ENCODE data around the gene SND1. TPM values are rescaled to one million over a fixed set of nuclear protein-coding genes. Genes with fewer than 3 reads are reported as not detected.

SND1 gene
- total and polyA plus RNA-seq, 5 donors from 2014 or later: 84.4 to 121 (median 86.9) TPM

- Mint-ChIP-seq H3K9me3 (no peaks in the 10 kb centered on the region), H3K27me3 (no peaks in the 10 kb centered on the region), H3K4me3 (no peak overlapping the region), H3K4me1 (peaks cover 15 to 38% (median 19%) of the 10 kb centered on the region in 4 donors), H3K36me3 (peaks cover 36% of the 10 kb centered on the region), H3K27ac (no peak overlapping the region)
- ATAC-seq (ENCODE audit: low read depth in 2 of 2): no peak
- H3K4me1 ChIP-seq (ENCODE audit: control insufficient read depth, insufficient read depth, low read length, poor library complexity, severe bottlenecking): no peaks in the 10 kb centered on the region
- no peaks in the 10 kb centered on the region for H3K27me3 ChIP-seq (ENCODE audit: control insufficient read depth, insufficient read depth, low read length)
- H3K4me3 ChIP-seq (ENCODE audit: low read depth, low read length): no peak overlapping the region
- no peaks in the 10 kb centered on the region for H3K9me3 ChIP-seq (ENCODE audit: control insufficient read depth in 2 of 2, low read length in 2 of 2)
- H3K27ac ChIP-seq (ENCODE audit: insufficient read depth, low read length, poor library complexity, severe bottlenecking): no peak overlapping the region
- H3K36me3 ChIP-seq (ENCODE audit: control insufficient read depth, insufficient read depth, low read length): peaks cover 26% of the 10 kb centered on the region
- no peak for DNase-seq
Observed at GRCh38 chr7:127810113-127810512, 158.1 kb downstream of the SND1 start.

DNA sequence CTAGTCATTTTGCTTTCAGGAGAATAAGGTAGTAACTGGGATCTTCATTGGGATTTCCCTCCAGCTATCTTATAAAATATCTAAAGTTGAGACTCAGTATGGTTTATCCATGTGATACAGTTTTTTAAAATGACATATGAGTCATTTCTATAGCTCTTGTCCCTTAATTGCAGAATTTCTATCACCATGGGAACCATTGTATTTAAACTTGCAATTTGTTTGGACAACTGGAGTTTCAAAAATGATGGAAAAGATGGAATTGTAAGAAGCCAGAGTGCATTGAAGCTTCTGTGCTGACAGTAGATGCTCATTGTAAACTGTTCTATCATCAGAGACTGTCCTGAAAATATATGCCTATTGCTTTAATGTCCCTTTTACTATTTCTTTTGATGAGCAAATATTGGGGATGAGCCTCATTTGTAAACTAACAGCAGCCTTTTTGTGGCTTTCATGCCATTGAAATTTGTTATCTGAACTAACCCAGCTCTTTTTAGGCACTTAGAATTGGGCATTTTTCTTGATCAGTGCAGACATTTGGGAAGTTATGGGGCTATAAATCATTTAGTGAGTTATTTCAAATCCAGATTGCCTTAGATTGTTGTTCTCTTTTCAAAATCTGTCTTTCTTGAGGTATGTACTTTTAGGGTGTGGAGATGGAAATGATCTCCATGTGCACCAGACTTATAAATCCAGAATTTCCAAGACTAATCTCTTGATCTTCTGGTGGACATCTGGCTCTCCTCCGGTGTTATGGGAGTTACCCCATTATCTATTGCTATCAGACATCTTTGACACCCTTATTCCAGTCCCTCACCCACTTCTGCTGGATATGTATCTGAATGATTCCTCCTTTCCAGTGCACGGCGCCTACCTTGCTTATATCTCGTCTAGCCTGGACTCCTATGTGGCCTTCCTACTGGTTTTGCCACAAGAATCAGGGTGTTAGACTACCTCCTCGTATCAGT lies 159.0 kb downstream of the SND1 start:
- no peaks in the 10 kb centered on the region for H3K27me3 Mint-ChIP-seq
- no peaks in the 10 kb centered on the region for H3K9me3 ChIP-seq (ENCODE audit: control insufficient read depth in 2 of 2, low read length in 2 of 2)
- DNase-seq (no peak), ATAC-seq (ENCODE audit: low read depth in 2 of 2) (no peak)
- H3K36me3 Mint-ChIP-seq: peaks cover 32% of the 10 kb centered on the region
- peaks cover 15 to 40% (median 23%) of the 10 kb centered on the region in 4 donors for H3K4me1 Mint-ChIP-seq
- no peaks in the 10 kb centered on the region for H3K9me3 Mint-ChIP-seq
- no peak overlapping the region for H3K4me3 ChIP-seq (ENCODE audit: low read depth, low read length)
- H3K27me3 ChIP-seq (ENCODE audit: control insufficient read depth, insufficient read depth, low read length): no peaks in the 10 kb centered on the region
- H3K27ac Mint-ChIP-seq: peak overlapping the region in 2 of 3 donors; percentile 32 to 33
- no peak overlapping the region for H3K4me3 Mint-ChIP-seq
- H3K36me3 ChIP-seq (ENCODE audit: control insufficient read depth, insufficient read depth, low read length): peaks cover 26% of the 10 kb centered on the region
- H3K4me1 ChIP-seq (ENCODE audit: control insufficient read depth, insufficient read depth, low read length, poor library complexity, severe bottlenecking): no peaks in the 10 kb centered on the region
- H3K27ac ChIP-seq (ENCODE audit: insufficient read depth, low read length, poor library complexity, severe bottlenecking): no peak overlapping the region

DNA sequence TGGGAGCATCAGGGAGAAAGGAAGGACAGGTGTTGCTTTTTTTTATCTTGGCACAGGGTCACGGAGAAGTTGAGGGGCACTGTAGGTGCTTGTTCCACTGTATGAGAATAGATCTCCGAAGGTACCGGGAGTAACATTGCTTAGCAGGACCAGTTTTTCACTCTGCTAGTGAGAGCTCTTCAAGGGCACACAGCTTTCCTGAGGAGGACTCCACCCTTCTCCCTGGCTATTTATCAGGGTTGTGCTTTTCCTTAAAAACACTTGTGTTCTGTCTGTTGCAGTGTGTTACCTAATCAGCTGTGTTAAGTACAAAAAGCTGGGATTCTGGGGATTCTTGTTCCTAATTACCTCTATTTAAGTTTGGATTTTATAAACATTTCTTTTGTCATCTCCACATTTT lies 160.5 kb downstream of the SND1 start:
- Histone ChIP-seq H3K27me3 (ENCODE audit: control insufficient read depth, insufficient read depth, low read length) (no peaks in the 10 kb centered on the region), H3K27ac (ENCODE audit: insufficient read depth, low read length, poor library complexity, severe bottlenecking) (no peak overlapping the region), H3K36me3 (ENCODE audit: control insufficient read depth, insufficient read depth, low read length) (peaks cover 23% of the 10 kb centered on the region), H3K9me3 (ENCODE audit: control insufficient read depth in 2 of 2, low read length in 2 of 2) (no peaks in the 10 kb centered on the region), H3K4me1 (ENCODE audit: control insufficient read depth, insufficient read depth, low read length, poor library complexity, severe bottlenecking) (no peaks in the 10 kb centered on the region), H3K4me3 (ENCODE audit: low read depth, low read length) (no peak overlapping the region)
- Mint-ChIP-seq H3K9me3 (no peaks in the 10 kb centered on the region), H3K4me1 (peaks cover 9 to 41% (median 26%) of the 10 kb centered on the region in 4 donors), H3K4me3 (no peak overlapping the region), H3K27ac (no peak overlapping the region), H3K27me3 (no peaks in the 10 kb centered on the region), H3K36me3 (peaks cover 27% of the 10 kb centered on the region)
- ATAC-seq (ENCODE audit: low read depth in 2 of 2) (no peak), DNase-seq (no peak)

- Histone ChIP-seq H3K36me3 (ENCODE audit: control insufficient read depth, insufficient read depth, low read length) (peaks cover 9% of the 10 kb centered on the region), H3K4me1 (ENCODE audit: control insufficient read depth, insufficient read depth, low read length, poor library complexity, severe bottlenecking) (no peaks in the 10 kb centered on the region), H3K27me3 (ENCODE audit: control insufficient read depth, insufficient read depth, low read length) (no peaks in the 10 kb centered on the region), H3K4me3 (ENCODE audit: low read depth, low read length) (no peak overlapping the region), H3K9me3 (ENCODE audit: control insufficient read depth in 2 of 2, low read length in 2 of 2) (no peaks in the 10 kb centered on the region), H3K27ac (ENCODE audit: insufficient read depth, low read length, poor library complexity, severe bottlenecking) (no peak overlapping the region)
- Mint-ChIP-seq H3K9me3 (no peaks in the 10 kb centered on the region), H3K4me3 (no peak overlapping the region), H3K27ac (no peak overlapping the region), H3K27me3 (no peaks in the 10 kb centered on the region), H3K4me1 (peaks cover 9 to 47% (median 35%) of the 10 kb centered on the region in 4 donors), H3K36me3 (peaks cover 25% of the 10 kb centered on the region)
- DNase-seq: no peak
- no peak for ATAC-seq (ENCODE audit: low read depth in 2 of 2)
Observed at GRCh38 chr7:127813991-127814541, 162.1 kb downstream of the SND1 start.

DNA sequence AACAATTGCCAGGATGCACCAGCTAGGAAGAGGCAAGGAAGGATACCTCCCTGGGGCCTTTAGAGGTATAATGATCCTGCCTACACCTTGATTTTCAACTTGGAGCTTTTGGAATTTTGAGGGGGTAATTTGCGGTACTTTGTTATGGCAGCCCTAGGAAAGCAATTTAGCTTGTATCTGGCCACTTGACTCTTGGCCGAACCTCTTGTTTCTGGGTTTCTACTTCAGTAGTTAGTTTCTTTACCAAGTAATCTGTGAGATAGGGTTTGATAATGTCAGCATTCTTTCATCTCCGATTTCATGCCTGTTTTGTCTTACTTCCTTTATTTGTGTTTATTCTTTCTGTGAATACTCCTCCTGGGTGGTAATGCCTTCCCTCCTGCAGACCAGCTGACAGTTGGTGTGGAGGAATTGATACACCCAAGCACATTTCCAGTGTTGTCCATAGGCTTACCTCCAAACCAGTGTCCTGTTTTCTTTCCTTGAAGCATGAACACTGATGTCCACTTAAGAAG lies 163.7 kb downstream of the SND1 start:
- ATAC-seq (ENCODE audit: low read depth in 2 of 2) (no peak), DNase-seq (no peak)
- Mint-ChIP-seq H3K27ac (no peak overlapping the region), H3K9me3 (no peaks in the 10 kb centered on the region), H3K27me3 (no peaks in the 10 kb centered on the region), H3K36me3 (peaks cover 22% of the 10 kb centered on the region), H3K4me1 (peaks cover 9 to 56% (median 46%) of the 10 kb centered on the region in 4 donors), H3K4me3 (no peak overlapping the region)
- Histone ChIP-seq H3K27ac (ENCODE audit: insufficient read depth, low read length, poor library complexity, severe bottlenecking) (no peak overlapping the region), H3K9me3 (ENCODE audit: control insufficient read depth in 2 of 2, low read length in 2 of 2) (no peaks in the 10 kb centered on the region), H3K4me3 (ENCODE audit: low read depth, low read length) (no peak overlapping the region), H3K36me3 (ENCODE audit: control insufficient read depth, insufficient read depth, low read length) (no peaks in the 10 kb centered on the region), H3K4me1 (ENCODE audit: control insufficient read depth, insufficient read depth, low read length, poor library complexity, severe bottlenecking) (peaks cover 4% of the 10 kb centered on the region), H3K27me3 (ENCODE audit: control insufficient read depth, insufficient read depth, low read length) (no peaks in the 10 kb centered on the region)

DNA sequence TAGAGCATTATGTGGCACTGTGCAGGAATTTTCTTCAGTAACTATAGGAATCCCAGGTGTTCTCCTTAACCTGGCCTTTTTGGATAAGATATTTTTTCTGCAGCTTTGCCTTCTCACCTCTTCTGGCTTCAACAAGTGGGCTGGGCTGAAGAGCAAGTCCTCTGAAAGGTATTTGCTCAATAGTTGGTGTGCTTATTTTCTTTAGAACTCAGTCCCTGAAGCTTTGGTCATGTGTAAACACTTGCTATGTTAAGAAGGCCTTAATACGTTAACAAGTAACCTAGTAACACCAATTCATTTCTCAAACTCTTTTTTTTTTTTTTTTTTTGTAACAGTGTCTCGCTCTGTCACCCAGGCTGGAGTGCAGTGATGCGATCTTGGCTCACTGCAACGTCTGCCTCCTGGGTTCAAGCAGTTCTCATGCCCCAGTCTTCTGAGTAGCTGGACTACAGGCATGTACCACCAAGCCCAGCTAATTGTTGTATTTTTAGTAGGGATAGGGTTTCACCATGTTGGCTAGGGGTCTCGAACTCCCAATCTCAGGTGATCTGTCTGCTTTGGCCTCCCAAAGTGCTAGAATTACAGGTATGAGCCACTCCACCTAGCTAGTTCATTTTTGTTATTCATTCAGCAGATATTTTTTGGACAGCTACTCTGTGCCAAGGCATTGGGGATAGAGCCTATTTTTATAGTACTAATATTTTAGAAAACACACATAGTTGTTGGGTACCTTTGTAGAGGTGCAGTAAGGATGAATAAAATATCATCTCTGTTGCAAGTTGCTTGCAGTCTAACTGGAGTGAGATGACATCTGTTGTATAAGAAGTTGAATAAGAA lies 164.6 kb downstream of the SND1 start:
- H3K4me3 Mint-ChIP-seq: peak overlapping the region in 1 of 4 donors; percentile 49
- no peak overlapping the region for H3K27ac Mint-ChIP-seq
- ATAC-seq (ENCODE audit: low read depth in 2 of 2) (no peak), DNase-seq (no peak)
- peaks cover 9 to 55% (median 47%) of the 10 kb centered on the region in 4 donors for H3K4me1 Mint-ChIP-seq
- H3K9me3 Mint-ChIP-seq: no peaks in the 10 kb centered on the region
- H3K4me3 ChIP-seq (ENCODE audit: low read depth, low read length): no peak overlapping the region
- H3K27me3 Mint-ChIP-seq: no peaks in the 10 kb centered on the region
- H3K4me1 ChIP-seq (ENCODE audit: control insufficient read depth, insufficient read depth, low read length, poor library complexity, severe bottlenecking): peaks cover 4% of the 10 kb centered on the region
- no peak overlapping the region for H3K27ac ChIP-seq (ENCODE audit: insufficient read depth, low read length, poor library complexity, severe bottlenecking)
- H3K36me3 Mint-ChIP-seq: peaks cover 18% of the 10 kb centered on the region
- no peaks in the 10 kb centered on the region for H3K9me3 ChIP-seq (ENCODE audit: control insufficient read depth in 2 of 2, low read length in 2 of 2)
- no peaks in the 10 kb centered on the region for H3K36me3 ChIP-seq (ENCODE audit: control insufficient read depth, insufficient read depth, low read length)
- no peaks in the 10 kb centered on the region for H3K27me3 ChIP-seq (ENCODE audit: control insufficient read depth, insufficient read depth, low read length)

DNA sequence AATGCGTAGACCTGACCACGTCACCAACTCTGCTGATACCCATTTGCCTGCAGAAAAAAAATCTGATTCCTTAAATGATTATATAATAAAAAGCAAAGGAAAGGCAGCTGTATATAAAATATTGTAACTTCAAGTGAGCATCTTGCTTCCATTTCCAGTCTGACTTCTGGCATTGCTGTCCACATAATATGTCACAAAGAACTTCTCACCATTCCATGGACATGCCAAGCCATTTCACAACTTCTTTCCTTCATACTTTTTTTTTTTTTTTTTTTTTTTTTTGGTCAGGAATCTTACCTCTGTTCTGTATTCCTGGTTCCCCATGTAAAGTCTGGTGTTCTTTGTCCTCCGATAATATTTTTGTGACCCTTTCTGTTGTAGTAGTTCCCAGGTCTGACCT lies 165.5 kb downstream of the SND1 start:
- ATAC-seq (ENCODE audit: low read depth in 2 of 2) (no peak), DNase-seq (no peak)
- Mint-ChIP-seq H3K36me3 (peaks cover 18% of the 10 kb centered on the region), H3K27me3 (no peaks in the 10 kb centered on the region), H3K4me1 (peaks cover 4 to 51% (median 46%) of the 10 kb centered on the region in 4 donors), H3K4me3 (peak overlapping the region in 1 of 4 donors; percentile 10), H3K27ac (no peak overlapping the region), H3K9me3 (no peaks in the 10 kb centered on the region)
- Histone ChIP-seq H3K9me3 (ENCODE audit: control insufficient read depth in 2 of 2, low read length in 2 of 2) (no peaks in the 10 kb centered on the region), H3K36me3 (ENCODE audit: control insufficient read depth, insufficient read depth, low read length) (no peaks in the 10 kb centered on the region), H3K4me1 (ENCODE audit: control insufficient read depth, insufficient read depth, low read length, poor library complexity, severe bottlenecking) (peaks cover 4% of the 10 kb centered on the region), H3K27me3 (ENCODE audit: control insufficient read depth, insufficient read depth, low read length) (no peaks in the 10 kb centered on the region), H3K27ac (ENCODE audit: insufficient read depth, low read length, poor library complexity, severe bottlenecking) (no peak overlapping the region), H3K4me3 (ENCODE audit: low read depth, low read length) (no peak overlapping the region)
